ENCODE data around the gene SLC25A12. TPM values are rescaled to one million over a fixed set of nuclear protein-coding genes. Genes with fewer than 3 reads are reported as not detected.

SLC25A12 gene
- total and polyA plus RNA-seq, 2 experiments from 2014 or later: 15.1 to 17.6 TPM

- H3K4me3 ChIP-seq: no peak overlapping the region
- H3K27me3 ChIP-seq (replicated peaks; ENCODE audit: insufficient read depth): no peaks in the 10 kb centered on the region
- H3K36me3 ChIP-seq (ENCODE audit: low read depth): no peaks in the 10 kb centered on the region
- H3K9me2 ChIP-seq (ENCODE audit: insufficient read depth): no peaks in the 10 kb centered on the region
- TF ChIP-seq EZH2phosphoT487 (IDR thresholded peaks at IDR 0.05; ENCODE audit: insufficient read depth, low read depth) (no peak), EZH2 (IDR thresholded peaks at IDR 0.05; ENCODE audit: insufficient read depth, poor library complexity, severe bottlenecking) (no peak)
- 95 to 97% methylated on average over 9 of the region's 9 CpGs for WGBS, 2 experiments (ENCODE audit: low coverage in 1 of 2, low lambda C conversion rate in 2 of 2, missing lambda C conversion rate in 2 of 2)
- H3K27ac ChIP-seq: no peak overlapping the region
- H3K9me3 ChIP-seq (ENCODE audit: low read depth): no peaks in the 10 kb centered on the region
- DNase-seq: no peak
- peaks cover 100% of the 10 kb centered on the region for H3K79me2 ChIP-seq (ENCODE audit: insufficient read depth)
- no peak overlapping the region for H2AFZ ChIP-seq
- no peak overlapping the region for H3K9ac ChIP-seq
- no peaks in the 10 kb centered on the region for H4K20me1 ChIP-seq (ENCODE audit: insufficient read depth)
- peaks cover 4% of the 10 kb centered on the region; the same call in 1 of the 2 replicates for H3F3A ChIP-seq (ENCODE audit: insufficient read depth)
- peaks cover 9% of the 10 kb centered on the region; the same call in 1 of the 2 replicates for H3K4me1 ChIP-seq (ENCODE audit: insufficient read depth)
- in situ Hi-C loops (cut with MboI): no loop called here
- no peak overlapping the region for H3K4me2 ChIP-seq (ENCODE audit: unreplicated experiment)
Observed at GRCh38 chr2:171939058-171939742, 45.2 kb upstream of the SLC25A12 start.

DNA sequence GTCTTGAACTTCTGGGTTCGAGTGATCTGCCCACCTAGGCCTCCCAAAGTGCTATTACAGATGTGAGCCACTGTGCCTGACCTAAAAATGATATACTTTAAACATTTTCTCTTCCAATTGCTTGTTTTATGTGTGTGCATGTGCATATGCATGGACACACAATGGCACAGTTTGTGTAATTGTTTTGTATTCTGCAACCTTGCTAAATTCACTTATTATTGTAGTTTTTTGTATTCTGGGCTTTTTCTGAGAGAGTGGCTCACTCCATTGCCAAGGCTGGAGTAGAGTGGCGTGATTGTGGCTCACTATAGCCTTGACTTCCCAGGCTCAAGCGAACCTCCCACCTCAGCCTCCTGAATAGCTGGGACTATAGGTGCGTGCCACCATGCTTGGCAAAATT lies 36.3 kb upstream of the SLC25A12 start:
- WGBS, 2 experiments (ENCODE audit: low coverage in 1 of 2, low lambda C conversion rate in 2 of 2, missing lambda C conversion rate in 2 of 2): 97 to 100% methylated on average over 4 of the region's 4 CpGs
- Histone ChIP-seq H3K27me3 (replicated peaks; ENCODE audit: insufficient read depth) (no peaks in the 10 kb centered on the region), H3K9me3 (ENCODE audit: low read depth) (no peaks in the 10 kb centered on the region), H3K4me3 (no peak overlapping the region), H3F3A (ENCODE audit: insufficient read depth) (no peaks in the 10 kb centered on the region), H3K4me2 (ENCODE audit: unreplicated experiment) (no peak overlapping the region), H3K4me1 (ENCODE audit: insufficient read depth) (no peaks in the 10 kb centered on the region), H3K9me2 (ENCODE audit: insufficient read depth) (no peaks in the 10 kb centered on the region), H2AFZ (no peak overlapping the region), H3K27ac (no peak overlapping the region), H4K20me1 (ENCODE audit: insufficient read depth) (no peaks in the 10 kb centered on the region), H3K36me3 (ENCODE audit: low read depth) (peaks cover 11% of the 10 kb centered on the region; the same call in 1 of the 2 replicates), H3K9ac (no peak overlapping the region), H3K79me2 (ENCODE audit: insufficient read depth) (peaks cover 100% of the 10 kb centered on the region)
- DNase-seq: no peak
- in situ Hi-C loops (cut with MboI): no loop called here
- TF ChIP-seq EZH2phosphoT487 (IDR thresholded peaks at IDR 0.05; ENCODE audit: insufficient read depth, low read depth) (no peak), EZH2 (IDR thresholded peaks at IDR 0.05; ENCODE audit: insufficient read depth, poor library complexity, severe bottlenecking) (no peak)

GRCh38 chr2:171924170-171924942 lies 30.3 kb upstream of the SLC25A12 start:
- H3K79me2 ChIP-seq (ENCODE audit: insufficient read depth): peaks cover 67% of the 10 kb centered on the region
- 93 to 96% methylated on average over 17 of the region's 17 CpGs for WGBS, 2 experiments (ENCODE audit: low coverage in 1 of 2, low lambda C conversion rate in 2 of 2, missing lambda C conversion rate in 2 of 2)

GRCh38 chr2:171923206-171923605 lies 29.2 kb upstream of the SLC25A12 start:
- Histone ChIP-seq H4K20me1 (ENCODE audit: insufficient read depth) (no peaks in the 10 kb centered on the region), H3K79me2 (ENCODE audit: insufficient read depth) (peaks cover 55% of the 10 kb centered on the region), H3K4me3 (peak overlapping the region; percentile 88), H3K9me2 (ENCODE audit: insufficient read depth) (no peaks in the 10 kb centered on the region), H3K4me1 (ENCODE audit: insufficient read depth) (peaks cover 17% of the 10 kb centered on the region), H3K27ac (peak overlapping the region; percentile 94), H3K9me3 (ENCODE audit: low read depth) (no peaks in the 10 kb centered on the region), H3F3A (ENCODE audit: insufficient read depth) (peaks cover 24% of the 10 kb centered on the region), H2AFZ (peak overlapping the region; percentile 97), H3K9ac (peak overlapping the region; percentile 95), H3K4me2 (ENCODE audit: unreplicated experiment) (peak overlapping the region; percentile 91), H3K27me3 (replicated peaks; ENCODE audit: insufficient read depth) (no peaks in the 10 kb centered on the region), H3K36me3 (ENCODE audit: low read depth) (0 out of 2 replicates have a peak, but pooled peaks cover 11% of the 10 kb centered on the region)
- TF ChIP-seq EZH2phosphoT487 (IDR thresholded peaks at IDR 0.05; ENCODE audit: insufficient read depth, low read depth) (no peak), EZH2 (IDR thresholded peaks at IDR 0.05; ENCODE audit: insufficient read depth, poor library complexity, severe bottlenecking) (no peak)
- peak; percentile 71 for DNase-seq
- WGBS, 2 experiments (ENCODE audit: low coverage in 1 of 2, low lambda C conversion rate in 2 of 2, missing lambda C conversion rate in 2 of 2): 1 to 3% methylated on average over 13 of the region's 13 CpGs
- in situ Hi-C loops (cut with MboI): no loop called here

More at GRCh38 chr2:171924170-171924942, 30.3 kb upstream of the SLC25A12 start:
- Histone ChIP-seq H3K27ac (peak overlapping the region; percentile 94), H3K4me1 (ENCODE audit: insufficient read depth) (peaks cover 17% of the 10 kb centered on the region), H3K9me3 (ENCODE audit: low read depth) (no peaks in the 10 kb centered on the region), H3K27me3 (replicated peaks; ENCODE audit: insufficient read depth) (no peaks in the 10 kb centered on the region), H3K9me2 (ENCODE audit: insufficient read depth) (no peaks in the 10 kb centered on the region), H3K9ac (peak overlapping the region; percentile 95), H3K36me3 (ENCODE audit: low read depth) (0 out of 2 replicates have a peak, but pooled peaks cover 11% of the 10 kb centered on the region), H2AFZ (no peak overlapping the region), H3K4me2 (ENCODE audit: unreplicated experiment) (peak overlapping the region; percentile 91), H3F3A (ENCODE audit: insufficient read depth) (peaks cover 24% of the 10 kb centered on the region), H3K4me3 (peak overlapping the region; percentile 88; the same call in 1 of the 2 replicates), H4K20me1 (ENCODE audit: insufficient read depth) (no peaks in the 10 kb centered on the region)
- in situ Hi-C loops (cut with MboI): no loop called here
- no peak for TF ChIP-seq EZH2 (IDR thresholded peaks at IDR 0.05; ENCODE audit: insufficient read depth, poor library complexity, severe bottlenecking)
- DNase-seq: no peak
